ENCODE measurements around the gene PPEF1.
"Not testable (repeated sequence)": the region's sequence is repeated elsewhere in the genome, so short reads cannot be mapped to it uniquely, and the experiment has no call there.

PPEF1 gene

DNA sequence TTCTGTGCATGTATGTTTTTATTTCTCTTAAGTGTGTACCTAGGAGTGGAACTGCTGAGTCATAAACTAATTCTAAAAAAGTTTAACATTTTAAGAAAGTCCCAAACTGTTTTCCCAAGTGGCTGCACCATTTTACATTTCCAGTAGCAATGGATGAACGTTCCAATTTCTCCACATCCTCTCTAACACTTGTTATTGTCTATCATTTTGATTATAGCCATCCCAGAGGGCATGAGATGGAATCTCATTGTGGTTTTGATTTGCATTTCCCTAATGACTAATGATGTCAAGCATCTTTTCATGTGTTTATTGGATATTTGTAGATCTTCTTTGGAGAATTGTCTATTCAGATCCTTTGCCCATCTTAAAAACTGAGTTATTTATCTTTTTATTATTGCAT, 82.5 kb downstream of the PPEF1 start:
- no peaks in the 10 kb centered on the region for H3K36me3 ChIP-seq
- H3K27me3 ChIP-seq = peaks cover 28% of the 10 kb centered on the region
- no peak overlapping the region for H3K4me2 ChIP-seq
- H3K27ac ChIP-seq = no peak overlapping the region
- H3K9ac ChIP-seq = no peak overlapping the region
- H3K4me1 ChIP-seq = no peaks in the 10 kb centered on the region
- H3K4me3 ChIP-seq = no peak overlapping the region
- H4K20me1 ChIP-seq = no peaks in the 10 kb centered on the region
- no peaks in the 10 kb centered on the region for H3K9me3 ChIP-seq
- no peak for TF ChIP-seq Cebpa-rat (IDR thresholded peaks at IDR 0.05)

DNA sequence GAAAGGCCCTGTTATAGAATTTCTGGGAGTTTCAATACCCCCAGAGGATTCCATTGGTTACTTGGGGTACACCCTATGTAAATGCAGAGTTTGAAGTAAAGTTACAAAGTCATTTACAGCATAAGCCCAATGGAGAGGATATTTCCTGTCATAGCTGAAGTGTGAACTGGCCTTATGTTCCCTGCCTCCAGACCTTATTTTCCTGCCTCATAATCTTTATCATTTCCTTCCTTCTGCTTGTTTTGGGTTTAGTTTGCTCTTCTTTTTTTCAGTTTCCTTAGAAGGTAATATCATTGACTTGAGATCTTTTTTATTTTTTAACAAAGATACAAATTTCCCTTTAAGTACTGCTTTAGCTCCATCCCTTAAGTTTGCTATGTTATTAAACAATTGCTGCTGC, 85.4 kb downstream of the PPEF1 start:
- TF ChIP-seq Cebpa-rat (IDR thresholded peaks at IDR 0.05) = no peak
- Histone ChIP-seq H3K36me3 (no peaks in the 10 kb centered on the region), H3K9ac (no peak overlapping the region), H3K4me2 (no peak overlapping the region), H4K20me1 (no peaks in the 10 kb centered on the region), H3K9me3 (no peaks in the 10 kb centered on the region), H3K4me3 (no peak overlapping the region), H3K4me1 (no peaks in the 10 kb centered on the region), H3K27me3 (peaks cover 24% of the 10 kb centered on the region), H3K27ac (no peak overlapping the region)

DNA sequence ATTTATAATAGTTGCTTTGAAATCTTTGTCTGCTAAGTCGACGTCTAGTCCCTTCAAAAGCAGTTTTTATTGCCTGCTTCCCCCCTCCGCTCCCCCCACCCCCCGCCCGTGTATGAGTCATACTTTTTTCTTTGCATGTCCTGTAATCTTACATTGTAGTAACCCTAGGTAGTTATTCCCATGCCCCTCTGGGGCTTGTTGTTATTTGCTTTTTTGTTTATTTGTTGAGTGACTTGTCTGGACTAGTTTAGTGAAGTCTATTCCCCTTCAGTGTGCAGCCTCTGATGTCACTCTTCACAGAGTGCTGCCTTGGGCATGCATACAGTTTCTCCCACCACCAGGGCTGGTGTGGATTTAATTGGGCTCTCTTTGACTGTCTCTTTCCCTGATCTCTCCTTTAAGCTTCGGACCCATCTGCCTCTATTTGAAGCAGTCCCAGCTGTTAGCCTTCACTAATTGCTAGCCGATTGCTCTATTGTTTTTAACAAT, 86.2 kb downstream of the PPEF1 start:
- H3K4me1 ChIP-seq = no peaks in the 10 kb centered on the region
- H3K9ac ChIP-seq = no peak overlapping the region
- H3K36me3 ChIP-seq = no peaks in the 10 kb centered on the region
- no peak overlapping the region for H3K4me3 ChIP-seq
- H3K27ac ChIP-seq = no peak overlapping the region
- no peaks in the 10 kb centered on the region for H3K9me3 ChIP-seq
- H3K27me3 ChIP-seq = peaks cover 30% of the 10 kb centered on the region
- no peaks in the 10 kb centered on the region for H4K20me1 ChIP-seq
- H3K4me2 ChIP-seq = no peak overlapping the region
- no peak for TF ChIP-seq Cebpa-rat (IDR thresholded peaks at IDR 0.05)

DNA sequence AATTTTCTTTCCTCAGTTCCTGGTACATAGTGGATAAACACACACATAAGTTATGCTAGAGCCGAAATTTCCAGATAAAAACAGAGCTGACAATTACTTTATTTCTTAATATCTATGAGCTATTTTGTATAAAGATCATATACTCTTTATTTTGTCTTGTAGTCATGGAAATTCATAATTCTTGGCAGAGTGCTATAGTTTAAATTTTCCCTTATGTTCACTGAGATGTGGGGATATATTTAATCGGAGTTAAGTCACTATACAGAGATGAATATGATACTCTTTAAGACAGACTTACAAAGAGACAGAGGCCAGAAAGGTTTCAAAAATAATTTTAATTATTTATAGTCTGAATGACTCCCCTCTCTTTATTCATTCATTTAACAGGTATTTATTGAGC, 89.7 kb downstream of the PPEF1 start:
- no peaks in the 10 kb centered on the region for H3K36me3 ChIP-seq
- no peak overlapping the region for H3K4me2 ChIP-seq
- no peaks in the 10 kb centered on the region for H3K4me1 ChIP-seq
- no peak overlapping the region for H3K27ac ChIP-seq
- H3K27me3 ChIP-seq = peaks cover 26% of the 10 kb centered on the region
- no peaks in the 10 kb centered on the region for H4K20me1 ChIP-seq
- H3K9ac ChIP-seq = no peak overlapping the region
- no peaks in the 10 kb centered on the region for H3K9me3 ChIP-seq
- no peak for TF ChIP-seq Cebpa-rat (IDR thresholded peaks at IDR 0.05)
- H3K4me3 ChIP-seq = no peak overlapping the region

DNA sequence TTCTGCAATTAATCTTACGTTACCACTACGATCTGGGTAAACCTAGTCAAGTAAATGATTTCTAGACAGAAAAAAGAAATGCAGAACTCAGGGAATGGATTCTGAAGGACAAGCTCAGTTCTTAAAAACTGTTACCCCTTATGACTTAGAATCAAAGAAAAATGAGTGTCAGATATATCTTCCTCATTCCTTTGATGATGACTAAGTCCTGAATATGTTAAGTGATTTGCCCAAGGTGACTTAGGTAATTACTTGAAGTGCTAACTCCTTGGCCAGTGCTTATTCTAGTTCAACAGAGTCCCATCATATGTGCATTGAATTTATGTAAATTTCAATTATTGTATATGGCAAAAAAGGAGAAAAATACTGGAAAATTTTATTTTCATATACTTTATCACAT, 92.5 kb downstream of the PPEF1 start:
- no peak overlapping the region for H3K27ac ChIP-seq
- H3K9me3 ChIP-seq = no peaks in the 10 kb centered on the region
- peaks cover 19% of the 10 kb centered on the region; the same call in 1 of the 2 replicates for H3K27me3 ChIP-seq
- H4K20me1 ChIP-seq = no peaks in the 10 kb centered on the region
- H3K9ac ChIP-seq = no peak overlapping the region
- no peak overlapping the region for H3K4me2 ChIP-seq
- no peak overlapping the region for H3K4me3 ChIP-seq
- no peaks in the 10 kb centered on the region for H3K4me1 ChIP-seq
- H3K36me3 ChIP-seq = no peaks in the 10 kb centered on the region
- TF ChIP-seq Cebpa-rat (IDR thresholded peaks at IDR 0.05) = no peak

DNA sequence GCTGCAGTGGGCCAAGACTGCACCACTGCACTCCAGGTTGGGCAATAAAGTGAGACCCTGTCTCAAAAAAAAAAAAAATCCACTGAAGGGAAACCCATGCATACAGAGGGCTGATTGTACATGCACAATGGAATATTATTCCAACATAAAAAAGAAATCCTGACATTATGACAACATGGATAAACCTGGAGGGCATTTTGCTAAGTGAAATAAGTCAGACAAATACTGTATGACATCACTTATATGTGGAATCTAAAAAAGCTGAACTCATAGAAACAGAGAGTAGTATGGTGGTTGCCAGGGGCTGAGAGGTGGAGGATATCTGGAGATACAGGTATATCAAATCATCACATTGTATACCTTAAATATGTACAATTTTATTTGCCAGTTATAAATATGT, 102.2 kb downstream of the PPEF1 start:
- H3K27ac ChIP-seq = no peak overlapping the region
- H3K9me3 ChIP-seq = no peaks in the 10 kb centered on the region
- no peaks in the 10 kb centered on the region for H3K4me1 ChIP-seq
- H3K4me2 ChIP-seq = no peak overlapping the region
- no peaks in the 10 kb centered on the region for H3K36me3 ChIP-seq
- no peak overlapping the region for H3K4me3 ChIP-seq
- peaks cover 7% of the 10 kb centered on the region; the same call in 1 of the 2 replicates for H3K27me3 ChIP-seq
- H4K20me1 ChIP-seq = no peaks in the 10 kb centered on the region
- H3K9ac ChIP-seq = no peak overlapping the region
- TF ChIP-seq Cebpa-rat (IDR thresholded peaks at IDR 0.05) = no peak

DNA sequence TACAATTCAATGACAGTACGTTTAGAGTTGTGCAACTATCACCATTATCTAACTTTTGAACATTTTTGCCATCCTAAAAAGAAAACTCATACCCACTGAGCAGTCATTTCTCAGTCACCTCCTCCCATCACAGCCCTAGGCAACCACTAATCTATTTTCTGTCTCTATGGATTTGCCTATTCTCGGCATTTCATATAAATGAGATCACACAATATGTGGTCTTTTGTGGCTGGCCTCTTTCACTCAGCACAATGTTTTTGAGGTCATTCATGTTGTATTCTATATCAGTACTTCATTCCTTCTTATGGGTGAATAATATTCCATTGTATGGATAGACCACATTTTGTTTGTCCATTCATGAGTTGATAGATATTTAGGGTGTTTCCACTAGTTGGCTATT, 103.0 kb downstream of the PPEF1 start:
- no peaks in the 10 kb centered on the region for H3K4me1 ChIP-seq
- no peaks in the 10 kb centered on the region for H4K20me1 ChIP-seq
- TF ChIP-seq Cebpa-rat (IDR thresholded peaks at IDR 0.05) = no peak
- H3K9me3 ChIP-seq = no peaks in the 10 kb centered on the region
- H3K36me3 ChIP-seq = no peaks in the 10 kb centered on the region
- no peak overlapping the region for H3K4me2 ChIP-seq
- H3K9ac ChIP-seq = no peak overlapping the region
- no peak overlapping the region for H3K4me3 ChIP-seq
- H3K27ac ChIP-seq = no peak overlapping the region
- H3K27me3 ChIP-seq = peaks cover 7% of the 10 kb centered on the region; the same call in 1 of the 2 replicates

DNA sequence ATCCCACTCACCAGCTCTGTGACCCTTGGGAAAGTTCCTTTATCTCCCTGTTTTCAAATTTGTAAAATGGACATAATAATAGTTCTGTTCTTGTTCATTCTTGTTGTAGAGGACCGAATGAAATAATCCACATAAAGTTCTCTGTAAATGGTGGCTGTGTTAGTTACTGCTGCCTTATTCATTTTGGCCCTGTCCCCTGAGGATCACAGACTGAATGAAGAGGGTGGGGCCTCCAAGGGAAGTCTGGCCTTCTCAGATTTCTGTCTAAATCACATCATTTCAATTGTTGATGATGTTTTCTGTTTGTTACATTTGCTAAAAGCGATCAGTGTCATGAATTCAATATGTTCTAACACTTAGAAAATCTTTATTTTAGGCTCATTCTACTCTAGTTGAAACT, 117.9 kb downstream of the PPEF1 start:
- Histone ChIP-seq H3K4me2 (no peak overlapping the region), H3K27me3 (0 out of 2 replicates have a peak, but pooled peaks cover 3% of the 10 kb centered on the region), H3K4me1 (no peaks in the 10 kb centered on the region), H3K27ac (no peak overlapping the region), H4K20me1 (no peaks in the 10 kb centered on the region), H3K9ac (no peak overlapping the region), H3K9me3 (no peaks in the 10 kb centered on the region), H3K36me3 (no peaks in the 10 kb centered on the region), H3K4me3 (no peak overlapping the region)
- TF ChIP-seq Cebpa-rat (IDR thresholded peaks at IDR 0.05) = no peak

DNA sequence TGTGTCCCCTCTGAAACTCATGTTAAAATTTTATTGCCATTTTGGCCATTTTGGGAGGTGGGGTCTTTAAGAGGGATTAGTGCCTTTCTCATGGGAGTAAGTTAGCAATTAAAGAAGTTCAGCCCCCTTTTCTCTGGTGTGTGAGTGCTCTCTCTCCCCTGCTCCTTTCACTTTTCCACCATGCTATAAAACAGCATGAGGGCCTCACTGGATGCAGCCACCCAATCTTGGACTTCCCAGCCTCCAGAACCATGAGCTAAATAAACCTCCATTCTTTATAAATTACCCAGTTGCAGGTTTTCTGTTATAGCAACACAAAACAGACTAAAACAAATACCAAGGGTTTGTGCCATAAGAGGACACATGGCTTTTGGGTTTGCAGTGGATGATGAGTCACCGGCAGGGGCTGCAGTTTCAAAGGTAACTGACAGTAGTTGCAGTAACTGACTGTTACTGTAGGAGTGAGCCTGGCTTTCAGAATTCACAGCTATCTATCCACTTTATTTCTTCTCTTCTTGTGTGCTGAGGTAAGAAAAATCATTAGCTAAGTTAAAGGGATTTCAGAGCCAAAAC, 121.5 kb downstream of the PPEF1 start:
- no peaks in the 10 kb centered on the region for H3K4me1 ChIP-seq
- no peak overlapping the region for H3K4me2 ChIP-seq
- no peak overlapping the region for H3K9ac ChIP-seq
- H3K36me3 ChIP-seq = no peaks in the 10 kb centered on the region
- no peaks in the 10 kb centered on the region for H3K9me3 ChIP-seq
- no peaks in the 10 kb centered on the region for H4K20me1 ChIP-seq
- TF ChIP-seq Cebpa-rat (IDR thresholded peaks at IDR 0.05) = no peak
- H3K27ac ChIP-seq = no peak overlapping the region
- H3K4me3 ChIP-seq = no peak overlapping the region
- peaks cover 16% of the 10 kb centered on the region; the same call in 1 of the 2 replicates for H3K27me3 ChIP-seq

DNA sequence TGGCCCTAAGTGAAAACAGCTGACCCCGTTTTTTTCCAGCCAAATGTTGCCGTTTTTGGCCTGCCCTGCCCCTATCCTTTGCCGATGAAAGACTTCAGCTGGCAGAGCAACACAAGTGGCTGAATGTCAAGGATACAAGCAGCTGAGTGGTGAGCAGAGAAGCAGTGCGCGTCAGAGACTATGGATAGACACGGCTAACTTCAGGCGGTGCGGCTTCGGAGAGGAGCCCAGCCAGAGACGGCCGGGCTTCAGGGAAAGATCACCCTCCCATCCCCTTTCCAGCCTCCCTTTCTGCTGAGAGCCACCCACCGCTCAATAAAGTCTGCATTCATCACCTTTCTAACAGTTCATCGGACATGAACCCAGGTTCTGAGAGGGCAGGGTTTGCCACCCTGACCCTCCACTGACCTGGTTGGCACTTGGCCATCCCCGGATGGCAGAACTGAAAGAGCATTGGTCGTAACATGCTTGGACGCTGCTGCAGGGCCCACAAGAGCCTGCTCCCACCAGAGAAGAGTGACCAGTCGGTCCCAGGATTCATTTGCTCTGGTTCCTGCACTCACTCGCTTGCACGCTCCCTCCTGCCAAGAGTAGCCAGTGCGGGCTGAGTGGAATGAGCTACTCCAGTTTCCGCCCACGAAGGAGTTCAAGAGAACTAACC, 125.8 kb downstream of the PPEF1 start:
- H3K4me3 ChIP-seq = no peak overlapping the region
- no peaks in the 10 kb centered on the region for H3K9me3 ChIP-seq
- no peaks in the 10 kb centered on the region for H3K4me1 ChIP-seq
- no peaks in the 10 kb centered on the region for H3K36me3 ChIP-seq
- H3K9ac ChIP-seq = no peak overlapping the region
- H3K4me2 ChIP-seq = no peak overlapping the region
- no peak overlapping the region for H3K27ac ChIP-seq
- TF ChIP-seq Cebpa-rat (IDR thresholded peaks at IDR 0.05) = no peak
- peaks cover 13% of the 10 kb centered on the region; the same call in 1 of the 2 replicates for H3K27me3 ChIP-seq
- no peaks in the 10 kb centered on the region for H4K20me1 ChIP-seq

DNA sequence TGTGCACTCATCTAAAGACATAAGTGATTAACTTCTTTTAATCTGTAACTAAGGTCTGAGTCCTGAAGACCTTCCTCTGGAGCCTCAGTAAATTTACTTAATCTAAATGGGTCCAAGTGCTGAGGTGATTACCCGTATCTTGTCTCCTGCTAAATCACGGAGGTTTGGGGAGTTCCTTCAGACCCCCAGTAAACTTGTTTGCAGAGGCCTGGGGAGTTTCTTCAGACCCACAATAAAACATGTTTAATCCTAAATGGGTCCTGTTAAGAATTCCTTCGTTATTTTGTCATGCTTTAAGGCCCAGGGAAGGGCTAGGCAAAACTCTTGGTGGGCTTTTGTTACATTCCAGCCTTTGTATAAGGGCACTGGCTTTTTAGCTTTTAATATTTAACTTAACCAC, 140.5 kb downstream of the PPEF1 start:
- peaks cover 19% of the 10 kb centered on the region for H3K27me3 ChIP-seq
- H3K9me3 ChIP-seq = peaks cover 35% of the 10 kb centered on the region
- not testable (repeated sequence) for H3K4me1 ChIP-seq, H3K9ac ChIP-seq, H4K20me1 ChIP-seq, H3K4me3 ChIP-seq, H3K27ac ChIP-seq, H3K4me2 ChIP-seq, H3K36me3 ChIP-seq
